SJSA1 (cell line): ENCODE measurements around the gene EPHA10. TPM values are rescaled to one million over a fixed set of nuclear protein-coding genes. Genes with fewer than 3 reads are reported as not detected.

Experiments used
- DNase-seq, 2 experiments: peaks; one replicate each; pipeline ENCODE4 v3.0.0-alpha.2; 2015 to 2020; ENCODE audit warnings: low spot score in 2 of 2, low read depth in 1 of 2
- H3K27ac ChIP-seq: fragments of 250-450 bp; sonication (Bioruptor Pico); 2 replicates; pipeline ENCODE4 v1.5.1; 2020; ENCODE audit warnings: mild to moderate bottlenecking, moderate library complexity
- H3K27me3 ChIP-seq: fragments of 250-450 bp; sonication (Bioruptor Pico); replicated peaks from 2 replicates; pipeline ENCODE4 v1.5.1; 2020; ENCODE audit warnings: mild to moderate bottlenecking, moderate library complexity
- H3K36me3 ChIP-seq: fragments of 250-450 bp; sonication (Bioruptor Pico); 2 replicates; pipeline ENCODE4 v1.5.1; 2020; ENCODE audit warnings: mild to moderate bottlenecking
- H3K4me1 ChIP-seq: fragments of 250-450 bp; sonication (Bioruptor Pico); replicated peaks from 2 replicates; pipeline ENCODE4 v1.6.1; 2021; ENCODE audit warnings: mild to moderate bottlenecking
- H3K4me3 ChIP-seq: fragments of 250-450 bp; sonication (Bioruptor Pico); 2 replicates; pipeline ENCODE4 v1.5.1; 2020; ENCODE audit warnings: mild to moderate bottlenecking
- H3K9me3 ChIP-seq: fragments of 250-450 bp; sonication (Bioruptor Pico); replicated peaks from 2 replicates; pipeline ENCODE4 v1.5.1; 2020; ENCODE audit warnings: mild to moderate bottlenecking
- total RNA-seq: library from RNA; depleted of rRNA; stranded (reverse); fragments of >200 nt; shearing (Covaris generic); gene quantifications from 2 replicates; pipeline ENCODE4 v1.2.3, GENCODE V29; 2014; rRNA removed

Gene EPHA10
- total RNA-seq, 1 experiment from 2014 or later: not detected

- Histone ChIP-seq H3K4me1 (no peaks in the 10 kb centered on the region), H3K36me3 (peaks cover 16% of the 10 kb centered on the region), H3K4me3 (no peak overlapping the region), H3K9me3 (no peaks in the 10 kb centered on the region), H3K27ac (no peak overlapping the region), H3K27me3 (peaks cover 24% of the 10 kb centered on the region)
- DNase-seq: no peak
Observed at GRCh38 chr1:37677808-37678207, 87.1 kb downstream of the EPHA10 start.

- H3K9me3 ChIP-seq: no peaks in the 10 kb centered on the region
- H3K36me3 ChIP-seq: peaks cover 9% of the 10 kb centered on the region
- H3K4me3 ChIP-seq: no peak overlapping the region
- no peak overlapping the region for H3K27ac ChIP-seq
- H3K4me1 ChIP-seq: no peaks in the 10 kb centered on the region
- H3K27me3 ChIP-seq: peaks cover 29% of the 10 kb centered on the region
- DNase-seq: no peak
Observed at GRCh38 chr1:37677143-37677439, 87.8 kb downstream of the EPHA10 start.

DNA sequence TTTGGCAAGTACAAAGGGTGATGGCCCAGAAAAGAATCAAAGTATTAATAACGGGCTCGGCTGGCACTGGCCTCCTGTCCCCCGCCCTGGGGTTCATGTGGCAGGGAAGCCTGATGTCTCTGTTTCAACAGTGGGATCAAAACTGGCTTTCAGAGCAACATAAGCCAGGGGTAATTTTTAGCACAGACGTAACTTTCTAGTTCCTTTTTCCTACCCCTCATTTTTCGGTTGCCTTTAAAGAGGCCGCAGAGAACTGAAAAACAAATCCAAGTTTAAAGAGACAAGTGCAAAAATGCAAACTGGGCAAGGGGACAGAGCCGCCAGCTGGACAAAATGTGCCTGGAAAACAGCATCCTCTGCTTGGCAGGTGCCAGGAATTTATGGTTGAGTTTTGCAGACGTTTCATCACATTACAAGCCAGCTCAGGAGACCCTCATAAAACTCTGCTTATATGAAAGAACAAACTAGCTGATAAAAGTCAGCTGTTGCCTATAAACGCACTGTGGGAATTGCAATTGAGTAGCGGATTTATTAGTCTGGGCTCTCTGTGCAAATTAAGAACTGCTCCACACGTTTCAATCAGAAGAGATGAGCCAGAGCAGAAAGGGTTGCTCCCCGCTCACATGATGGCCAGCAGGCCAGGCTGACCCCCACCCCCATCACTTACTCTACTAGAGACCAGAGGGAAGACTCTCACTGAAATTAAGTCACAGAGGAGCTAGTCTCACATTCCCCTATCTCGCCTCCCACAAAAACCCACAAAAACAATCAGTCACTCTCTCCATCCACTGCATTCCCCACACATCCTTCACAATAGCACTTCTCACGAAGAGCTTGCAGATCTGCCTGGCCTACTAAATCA, 88.4 kb downstream of the EPHA10 start:
- peaks cover 5% of the 10 kb centered on the region for H3K36me3 ChIP-seq
- DNase-seq: no peak
- no peak overlapping the region for H3K27ac ChIP-seq
- H3K4me3 ChIP-seq: no peak overlapping the region
- H3K9me3 ChIP-seq: no peaks in the 10 kb centered on the region
- H3K27me3 ChIP-seq: peaks cover 32% of the 10 kb centered on the region
- no peaks in the 10 kb centered on the region for H3K4me1 ChIP-seq

- H3K4me3 ChIP-seq: no peak overlapping the region
- no peaks in the 10 kb centered on the region for H3K9me3 ChIP-seq
- H3K27me3 ChIP-seq: peaks cover 50% of the 10 kb centered on the region
- DNase-seq: no peak
- H3K36me3 ChIP-seq: no peaks in the 10 kb centered on the region
- H3K4me1 ChIP-seq: no peaks in the 10 kb centered on the region
- no peak overlapping the region for H3K27ac ChIP-seq
Observed at GRCh38 chr1:37673920-37674319, 91.0 kb downstream of the EPHA10 start.

DNA sequence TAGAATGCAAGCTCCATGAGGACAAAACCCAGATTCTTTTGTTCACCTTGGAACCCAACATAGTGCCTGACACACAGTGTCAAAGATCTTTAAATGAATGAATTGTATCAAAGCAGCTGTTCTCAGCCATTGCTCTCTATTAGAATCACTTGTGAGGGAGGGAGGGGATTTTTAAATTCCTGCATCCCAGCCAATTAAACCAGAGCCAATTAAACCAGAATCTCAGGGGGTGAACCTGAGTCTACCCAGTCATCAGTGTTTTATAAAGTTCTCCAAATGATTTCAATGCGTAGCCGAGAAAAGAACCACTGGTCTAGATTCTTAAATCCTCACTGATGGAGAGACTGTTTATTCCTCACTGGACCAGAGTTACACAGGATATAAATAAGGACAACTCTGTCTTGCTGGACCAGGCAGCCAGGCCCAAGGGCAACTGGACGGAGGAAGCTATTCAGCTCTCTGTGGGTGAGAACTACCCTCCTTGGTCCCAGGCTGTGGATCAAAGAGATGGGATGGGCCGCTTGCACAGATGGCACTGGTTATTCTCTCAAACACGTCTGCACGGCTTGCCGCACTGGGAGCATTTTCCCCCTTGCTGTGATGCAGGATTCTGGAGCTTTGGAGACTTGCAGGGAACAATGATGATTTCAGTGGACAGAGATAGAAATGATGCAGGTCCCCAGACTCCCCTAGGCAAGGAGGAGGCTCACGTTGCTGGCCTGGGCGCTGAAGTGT, 92.6 kb downstream of the EPHA10 start:
- peaks cover 66% of the 10 kb centered on the region for H3K27me3 ChIP-seq
- DNase-seq: no peak
- H3K36me3 ChIP-seq: no peaks in the 10 kb centered on the region
- H3K27ac ChIP-seq: no peak overlapping the region
- H3K9me3 ChIP-seq: no peaks in the 10 kb centered on the region
- no peak overlapping the region for H3K4me3 ChIP-seq
- H3K4me1 ChIP-seq: no peaks in the 10 kb centered on the region

GRCh38 chr1:37671261-37671660, 93.7 kb downstream of the EPHA10 start:
- Histone ChIP-seq H3K4me3 (no peak overlapping the region), H3K9me3 (no peaks in the 10 kb centered on the region), H3K36me3 (no peaks in the 10 kb centered on the region), H3K27me3 (peaks cover 70% of the 10 kb centered on the region), H3K27ac (no peak overlapping the region), H3K4me1 (no peaks in the 10 kb centered on the region)
- no peak for DNase-seq

- Histone ChIP-seq H3K4me1 (no peaks in the 10 kb centered on the region), H3K27ac (no peak overlapping the region), H3K4me3 (no peak overlapping the region), H3K9me3 (no peaks in the 10 kb centered on the region), H3K27me3 (peaks cover 69% of the 10 kb centered on the region), H3K36me3 (no peaks in the 10 kb centered on the region)
- DNase-seq: no peak
Observed at GRCh38 chr1:37670133-37670532, 94.8 kb downstream of the EPHA10 start.

DNA sequence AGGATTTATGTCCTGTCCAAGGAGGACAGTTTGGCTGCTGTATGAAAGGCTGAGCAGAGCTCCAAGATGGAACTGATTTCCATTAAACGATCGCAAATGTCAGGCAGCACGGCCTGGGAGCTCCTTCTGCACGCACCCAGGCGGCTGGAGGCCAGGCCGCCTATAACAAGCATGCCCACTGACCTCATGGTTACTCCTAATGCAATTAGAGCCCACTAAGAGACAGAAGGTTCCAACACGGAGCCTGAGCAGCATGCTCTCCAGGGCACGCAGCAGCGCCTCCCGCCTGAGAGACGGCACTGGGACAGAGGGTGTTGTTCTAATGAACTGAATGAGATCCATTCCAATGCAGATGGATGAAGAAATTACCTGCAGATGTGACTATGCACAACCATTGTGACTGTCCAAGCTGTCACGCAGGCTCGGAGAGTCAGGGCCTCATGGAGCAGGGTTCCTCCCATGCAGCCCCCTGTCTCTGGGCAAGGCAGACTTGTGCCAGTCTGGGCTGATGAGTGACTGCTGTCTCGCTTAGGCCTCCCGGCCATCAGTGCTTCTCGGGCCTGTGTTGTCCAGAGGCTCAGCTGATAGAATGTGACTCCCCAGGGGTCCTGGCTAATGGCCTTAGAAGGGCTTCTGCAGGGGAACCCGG, 97.8 kb downstream of the EPHA10 start:
- no peaks in the 10 kb centered on the region for H3K9me3 ChIP-seq
- no peak overlapping the region for H3K4me3 ChIP-seq
- H3K4me1 ChIP-seq: no peaks in the 10 kb centered on the region
- no peak for DNase-seq
- H3K36me3 ChIP-seq: no peaks in the 10 kb centered on the region
- no peak overlapping the region for H3K27ac ChIP-seq
- peaks cover 46% of the 10 kb centered on the region for H3K27me3 ChIP-seq

DNA sequence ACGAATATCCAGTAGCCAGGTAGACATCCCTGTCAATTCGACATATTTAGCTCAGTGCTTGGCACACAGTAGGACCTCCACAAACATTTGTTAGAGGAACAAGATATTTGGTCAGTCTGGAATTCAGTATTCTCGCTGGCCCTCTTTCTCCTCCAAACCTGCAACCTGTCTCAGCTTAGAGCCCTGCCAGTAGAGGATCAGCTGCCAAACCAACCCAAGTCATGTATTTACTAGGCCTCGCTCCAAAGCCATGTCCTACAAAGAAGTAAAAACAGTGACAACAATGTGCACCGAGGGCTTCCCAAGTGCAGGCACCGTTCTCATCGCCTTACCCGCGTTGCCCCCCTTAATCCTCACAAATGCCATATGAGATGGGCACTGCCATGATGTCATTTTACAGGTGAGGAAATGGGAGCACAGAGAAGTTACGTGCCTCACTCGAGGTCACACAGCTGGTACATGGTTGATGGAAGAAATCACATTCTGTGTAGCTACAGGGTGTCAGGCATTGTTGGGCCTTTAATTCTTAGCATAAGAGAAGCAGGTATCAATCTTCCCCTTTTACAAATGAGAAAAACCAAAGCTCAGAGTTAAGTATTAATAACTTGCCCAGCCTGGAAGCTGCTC, 98.6 kb downstream of the EPHA10 start:
- Histone ChIP-seq H3K9me3 (no peaks in the 10 kb centered on the region), H3K4me3 (no peak overlapping the region), H3K4me1 (no peaks in the 10 kb centered on the region), H3K27ac (no peak overlapping the region), H3K27me3 (peaks cover 41% of the 10 kb centered on the region), H3K36me3 (no peaks in the 10 kb centered on the region)
- no peak for DNase-seq

Other genes with a start within 250 kb of the EPHA10 start
- 13.2 and 40.3 TPM in 2 replicates for gene SNIP1, start 210.8 kb downstream of the EPHA10 start, total RNA-seq
- gene DNALI1, start 208.2 kb downstream of the EPHA10 start, total RNA-seq: 0.28 and 1.0 TPM in 2 replicates
- gene GNL2, start 169.2 kb downstream of the EPHA10 start, total RNA-seq: 69.5 and 71.1 TPM in 2 replicates
- gene RSPO1, start 130.2 kb downstream of the EPHA10 start, total RNA-seq: not detected in 2 replicates
- gene CDCA8, start 72.6 kb downstream of the EPHA10 start, total RNA-seq: 10.3 and 28.8 TPM in 2 replicates
- gene MANEAL, start 28.7 kb upstream of the EPHA10 start, total RNA-seq: 0.95 TPM in 1 of 2 replicates, not detected in the other
- 66.0 and 89.3 TPM in 2 replicates for gene C1orf122, start 42.7 kb upstream of the EPHA10 start, total RNA-seq
- gene YRDC, start 43.1 kb upstream of the EPHA10 start, total RNA-seq: 32.0 and 59.7 TPM in 2 replicates
- gene MTF1, start 94.5 kb upstream of the EPHA10 start, total RNA-seq: 1.7 and 2.6 TPM in 2 replicates
- 10.9 and 18.7 TPM in 2 replicates for gene INPP5B, start 181.9 kb upstream of the EPHA10 start, total RNA-seq
- 160 and 229 TPM in 2 replicates for gene SF3A3, start 224.9 kb upstream of the EPHA10 start, total RNA-seq
- 26.3 and 42.0 TPM in 2 replicates for gene FHL3, start 240.4 kb upstream of the EPHA10 start, total RNA-seq
- gene UTP11, start 247.6 kb upstream of the EPHA10 start, total RNA-seq: 84.6 and 124 TPM in 2 replicates